ENCODE results near the gene MAEA. TPM values are rescaled to one million over a fixed set of nuclear protein-coding genes. Genes with fewer than 3 reads are reported as not detected.

Gene MAEA
- total and polyA plus RNA-seq, 2 of the 8 experiments (the other 6 are each of a cell fraction or from before 2014, with no cell fraction given), result 75.8 to 133 TPM

DNA sequence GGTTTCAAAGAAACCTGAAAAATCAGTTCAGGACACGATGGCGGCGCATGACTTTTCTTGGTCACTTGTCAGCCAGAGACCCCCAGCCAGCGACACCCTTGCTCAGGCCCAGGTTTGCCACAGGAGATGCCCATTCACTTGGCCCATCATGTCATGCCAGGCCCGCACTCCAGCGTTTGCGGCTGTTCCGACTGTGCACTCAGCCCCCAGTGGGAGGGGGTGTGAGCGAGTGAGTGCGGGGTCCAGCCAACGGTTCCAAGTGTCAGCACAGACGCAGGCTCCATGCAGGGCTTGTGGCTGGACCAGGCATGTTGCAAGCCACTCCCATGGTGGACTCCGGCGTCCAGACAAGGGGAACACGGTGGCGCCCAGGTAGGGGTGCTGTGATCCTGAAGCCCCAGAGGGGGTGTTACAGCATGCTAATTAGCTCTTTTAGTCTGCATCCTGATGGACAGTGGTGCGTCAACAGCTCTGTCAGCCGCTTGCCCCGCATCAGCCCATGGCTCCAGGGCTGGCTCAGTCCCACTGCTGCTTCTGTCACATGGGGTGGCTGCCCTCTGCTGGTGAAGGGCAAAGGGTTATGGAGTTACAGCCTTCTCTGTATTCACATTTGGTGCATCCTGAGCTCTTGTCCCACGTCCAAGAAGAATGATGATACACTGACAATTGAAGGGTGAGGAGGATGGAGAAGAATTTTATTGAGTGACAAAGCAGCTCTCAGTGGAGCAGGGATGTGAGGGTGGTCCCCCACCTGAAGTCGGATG lies 3.7 kb upstream of the MAEA start:
- 60% methylated on average over 21 of the region's 21 CpGs; no CpG with 5 or more reads in 1 of the 2 experiments for WGBS, 2 experiments (ENCODE audit: extremely low coverage in 1 of 2, insufficient coverage in 1 of 2, insufficient read length in 1 of 2, insufficient replicate concordance in 2 of 2, low coverage in 1 of 2, low lambda C conversion rate in 2 of 2, missing lambda C conversion rate in 1 of 2)
- H3K27me3 ChIP-seq (replicated peaks in 1 of 4; ENCODE audit: control insufficient read depth in 3 of 4, extremely low read depth in 1 of 4, insufficient read depth in 3 of 4, low read length in 3 of 4), result 0 out of 7 replicates have a peak, but pooled peaks cover 0 to 2% (median 0%) of the 10 kb centered on the region in 4 experiments
- H3K4me3 ChIP-seq (ENCODE audit: extremely low read depth in 1 of 4, insufficient read depth in 2 of 4, low read depth in 3 of 4, low read length in 4 of 4), result no peak overlapping the region
- H2BK120ac ChIP-seq (replicated peaks; ENCODE audit: low read depth, low read length), result no peak overlapping the region
- H3K4me2 ChIP-seq (ENCODE audit: insufficient read depth in 1 of 2, low read depth in 2 of 2, low read length in 2 of 2), result peak overlapping the region in 1 of 2 experiments; percentile 33; a peak in 1 of 4 replicates
- H3K79me1 ChIP-seq (ENCODE audit: low read depth, low read length), result peaks cover 5% of the 10 kb centered on the region; the same call in 1 of the 2 replicates
- no peak overlapping the region for H3K4ac ChIP-seq (replicated peaks; ENCODE audit: insufficient read length, low read depth, low read length)
- peaks cover 0 to 5% (median 3%) of the 10 kb centered on the region in 4 experiments; a peak in 4 of 7 replicates for H3K4me1 ChIP-seq (replicated peaks in 1 of 4; ENCODE audit: control insufficient read depth in 3 of 4, insufficient read depth in 4 of 4, low read length in 3 of 4)
- ChIA-PET POLR2A (ENCODE audit: partially characterized antibody) (interaction anchor here (1.6 kb wide), 1 partner anchor 14 kb away, joined by 4 read pairs; no protein-coding TSS in a partner anchor), CTCF (ENCODE audit: partially characterized antibody) (interaction anchor here (0.6 to 2.9 kb wide), 5 partner anchors 16 to 547 kb away, joined by 3 to 9 read pairs (median 5); no protein-coding TSS in a partner anchor)
- no peak overlapping the region for H2BK15ac ChIP-seq (ENCODE audit: low read length)
- no peak overlapping the region for H2BK12ac ChIP-seq (ENCODE audit: low read depth, low read length)
- DNase-seq (ENCODE audit: low read depth in 1 of 2, low spot score in 2 of 2) (no peak), FAIRE-seq (peak; percentile 24)
- no peak overlapping the region for H2BK20ac ChIP-seq (ENCODE audit: low read length)
- no peak overlapping the region for H3K23ac ChIP-seq (ENCODE audit: insufficient read length)
- no peak overlapping the region for H3K56ac ChIP-seq (replicated peaks; ENCODE audit: insufficient read length, low read depth, low read length)
- H3K36me3 ChIP-seq (ENCODE audit: control insufficient read depth in 2 of 4, insufficient read depth in 4 of 4, low read length in 3 of 4), result no peaks in the 10 kb centered on the region
- H3K27ac ChIP-seq (ENCODE audit: low read depth, low read length), result no peak overlapping the region
- H4K91ac ChIP-seq (replicated peaks; ENCODE audit: insufficient read length, low read length), result no peak overlapping the region
- H3K14ac ChIP-seq (ENCODE audit: insufficient read length), result no peak overlapping the region
- no peak overlapping the region for H2AK5ac ChIP-seq (ENCODE audit: low read depth, low read length)
- no peak overlapping the region for H2BK5ac ChIP-seq (ENCODE audit: low read depth, low read length)
- H3K23me2 ChIP-seq (ENCODE audit: low read depth, low read length), result peaks cover 7% of the 10 kb centered on the region; the same call in 1 of the 2 replicates
- H3K9ac ChIP-seq (replicated peaks in 1 of 4; ENCODE audit: extremely low read depth in 1 of 4, low read depth in 3 of 4, low read length in 3 of 4), result no peak overlapping the region
- no peak overlapping the region for H2AFZ ChIP-seq (ENCODE audit: low read length)
- no peak overlapping the region for H3K18ac ChIP-seq (ENCODE audit: extremely low read depth, low read length)
- no peaks in the 10 kb centered on the region for H3K9me3 ChIP-seq (ENCODE audit: insufficient read depth in 2 of 2, low read depth in 1 of 2, low read length in 1 of 2)
- H4K5ac ChIP-seq (ENCODE audit: insufficient read length, low read depth, low read length), result no peak overlapping the region
- peaks cover 4% of the 10 kb centered on the region in 2 experiments for H4K20me1 ChIP-seq (replicated peaks in 1 of 2; ENCODE audit: control insufficient read depth in 1 of 2, insufficient read depth in 2 of 2, low read length in 2 of 2)
- no peak overlapping the region for H4K8ac ChIP-seq (ENCODE audit: extremely low read depth, insufficient read depth, low read length)
- peaks cover 10 to 13% of the 10 kb centered on the region in 2 experiments for H3K79me2 ChIP-seq (ENCODE audit: control insufficient read depth in 1 of 2, insufficient read depth in 2 of 2, low read length in 2 of 2)
- TF ChIP-seq SAP30 (IDR thresholded peaks at IDR 0.05; ENCODE audit: insufficient read depth, insufficient replicate concordance, low read length) (no peak), SIN3A (conservative IDR thresholded peaks at IDR 0.05 in 1 of 2, IDR thresholded peaks at IDR 0.05 in 1 of 2; ENCODE audit: low read depth in 1 of 2, low read length in 2 of 2) (0 out of 4 replicates have a peak, but pooled peaks of 1 of the 2 experiments have one; percentile 38), YY1 (IDR thresholded peaks at IDR 0.05; ENCODE audit: low read depth, low read length) (no peak), EZH2 (IDR thresholded peaks at IDR 0.05; ENCODE audit: low read depth, low read length, severe bottlenecking) (no peak), BCL11A (IDR thresholded peaks at IDR 0.05; ENCODE audit: low read depth in 2 of 2, low read length in 2 of 2) (no peak), CHD2 (IDR thresholded peaks at IDR 0.05; ENCODE audit: low read length) (no peak), RAD21 (IDR thresholded peaks at IDR 0.05 in 1 of 2, conservative IDR thresholded peaks at IDR 0.05 in 1 of 2; ENCODE audit: low read depth in 2 of 2, low read length in 2 of 2) (peak; percentile 84 to 88), TCF12 (IDR thresholded peaks at IDR 0.05; ENCODE audit: low read depth, low read length) (no peak)
- TF ChIP-seq, protein P1, sequence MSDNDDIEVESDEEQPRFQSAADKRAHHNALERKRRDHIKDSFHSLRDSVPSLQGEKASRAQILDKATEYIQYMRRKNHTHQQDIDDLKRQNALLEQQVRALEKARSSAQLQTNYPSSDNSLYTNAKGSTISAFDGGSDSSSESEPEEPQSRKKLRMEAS (IDR thresholded peaks at IDR 0.05), result peak; percentile 46; the same call in 1 of the 2 replicates
- TF ChIP-seq, protein P2, sequence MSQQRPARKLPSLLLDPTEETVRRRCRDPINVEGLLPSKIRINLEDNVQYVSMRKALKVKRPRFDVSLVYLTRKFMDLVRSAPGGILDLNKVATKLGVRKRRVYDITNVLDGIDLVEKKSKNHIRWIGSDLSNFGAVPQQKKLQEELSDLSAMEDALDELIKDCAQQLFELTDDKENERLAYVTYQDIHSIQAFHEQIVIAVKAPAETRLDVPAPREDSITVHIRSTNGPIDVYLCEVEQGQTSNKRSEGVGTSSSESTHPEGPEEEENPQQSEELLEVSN (IDR thresholded peaks at IDR 0.05), result no peak

All from H1 (cell line).